H9 (cell line): ENCODE results near the gene E2F1. TPM values are rescaled to one million over a fixed set of nuclear protein-coding genes. Genes with fewer than 3 reads are reported as not detected.

Experiments
- DNase-seq: peaks from one replicate; pipeline ENCODE4 v3.0.0-alpha.2; 2017
- H2AFZ ChIP-seq: one replicate; pipeline ENCODE4 v1.6.1; 2013; ENCODE audit warnings: mild to moderate bottlenecking, low read length, control low read depth, moderate library complexity
- H2AK5ac ChIP-seq: 2 replicates; pipeline ENCODE4 v1.6.1; 2013; ENCODE audit warnings: low read length, control low read depth, mixed read lengths; ENCODE audit not compliant: insufficient read length
- H2BK120ac ChIP-seq: one replicate; pipeline ENCODE4 v1.6.1; 2013; ENCODE audit warnings: low read depth, mild to moderate bottlenecking, low read length, control low read depth, inconsistent platforms; ENCODE audit not compliant: poor library complexity, severe bottlenecking
- H2BK12ac ChIP-seq: 2 replicates; pipeline ENCODE4 v1.6.1; 2013; ENCODE audit warnings: low read length, control low read depth, mixed read lengths, low read depth; ENCODE audit not compliant: insufficient read length
- H2BK15ac ChIP-seq: 2 replicates; pipeline ENCODE4 v1.6.1; 2013; ENCODE audit warnings: low read depth, low read length, control low read depth
- H2BK20ac ChIP-seq: one replicate; pipeline ENCODE4 v1.6.1; 2013; ENCODE audit warnings: low read depth, mild to moderate bottlenecking, low read length, control low read depth, inconsistent platforms; ENCODE audit not compliant: poor library complexity, severe bottlenecking
- H2BK5ac ChIP-seq: 2 replicates; pipeline ENCODE4 v1.6.1; 2013; ENCODE audit warnings: low read length, control low read depth, mixed read lengths; ENCODE audit not compliant: insufficient read length
- H3K14ac ChIP-seq: 2 replicates; pipeline ENCODE4 v1.6.1; 2013; ENCODE audit warnings: low read length, control low read depth; ENCODE audit not compliant: insufficient read depth
- H3K18ac ChIP-seq: 2 replicates; pipeline ENCODE4 v1.6.1; 2013; ENCODE audit warnings: low read depth, mild to moderate bottlenecking, mixed read lengths, low read length, control low read depth; ENCODE audit not compliant: insufficient read length
- H3K23ac ChIP-seq: 2 replicates; pipeline ENCODE4 v1.6.1; 2013; ENCODE audit warnings: low read length, control low read depth, mixed read lengths, low read depth; ENCODE audit not compliant: insufficient read length
- H3K23me2 ChIP-seq: 2 replicates; pipeline ENCODE4 v1.6.1; 2013; ENCODE audit warnings: low read depth, mild to moderate bottlenecking, mixed read lengths, low read length, control low read depth; ENCODE audit not compliant: insufficient read length, poor library complexity, severe bottlenecking
- H3K27ac ChIP-seq: 2 replicates; pipeline ENCODE4 v1.5.1; 2013; ENCODE audit warnings: low read length, control low read depth, mixed read lengths, low read depth; ENCODE audit not compliant: insufficient read length
- H3K27me3 ChIP-seq: 2 replicates; pipeline ENCODE4 v1.6.1; 2013; ENCODE audit warnings: low read length, control low read depth, inconsistent platforms; ENCODE audit not compliant: insufficient read depth
- H3K4ac ChIP-seq: 2 replicates; pipeline ENCODE4 v1.6.1; 2013; ENCODE audit warnings: low read depth, mild to moderate bottlenecking, control low read depth, inconsistent platforms, low read length, moderate library complexity
- H3K4me1 ChIP-seq: 2 replicates; pipeline ENCODE4 v1.6.1; 2013; ENCODE audit warnings: low read length, control low read depth, inconsistent platforms; ENCODE audit not compliant: insufficient read depth
- H3K4me2 ChIP-seq: 2 replicates; pipeline ENCODE4 v1.6.1; 2013; ENCODE audit warnings: low read length, control low read depth, mixed read lengths; ENCODE audit not compliant: insufficient read length, insufficient read depth
- H3K56ac ChIP-seq: 2 replicates; pipeline ENCODE4 v1.6.1; 2013; ENCODE audit warnings: low read depth, mild to moderate bottlenecking, mixed read lengths, low read length, control low read depth; ENCODE audit not compliant: insufficient read length
- H3K79me1 ChIP-seq: 2 replicates; pipeline ENCODE4 v1.6.1; 2013; ENCODE audit warnings: low read depth, mild to moderate bottlenecking, moderate library complexity, low read length, control low read depth, inconsistent platforms; ENCODE audit not compliant: insufficient read depth, poor library complexity, severe bottlenecking
- H3K79me2 ChIP-seq: 2 replicates; pipeline ENCODE4 v1.6.1; 2013; ENCODE audit warnings: low read length, control low read depth, inconsistent platforms; ENCODE audit not compliant: insufficient read depth
- H3K9ac ChIP-seq: 2 replicates; pipeline ENCODE4 v1.6.1; 2013; ENCODE audit warnings: low read length, control low read depth, mixed read lengths; ENCODE audit not compliant: insufficient read length; ENCODE audit errors: extremely low read depth
- H3K9me3 ChIP-seq: one replicate; pipeline ENCODE4 v1.6.1; 2013; ENCODE audit warnings: low read depth, low read length, inconsistent platforms; ENCODE audit not compliant: control insufficient read depth
- H3T11ph ChIP-seq: one replicate; pipeline ENCODE4 v1.6.1; 2013; ENCODE audit warnings: mild to moderate bottlenecking, low read length, control low read depth, inconsistent platforms
- H4K20me1 ChIP-seq: one replicate; pipeline ENCODE4 v1.6.1; 2013; ENCODE audit not compliant: control insufficient read depth, insufficient read length, insufficient read depth
- H4K5ac ChIP-seq: 2 replicates; pipeline ENCODE4 v1.6.1; 2013; ENCODE audit warnings: low read depth, mild to moderate bottlenecking, mixed read lengths, low read length, control low read depth; ENCODE audit not compliant: insufficient read length
- H4K8ac ChIP-seq: replicated peaks from 2 replicates; pipeline ENCODE4 v1.6.1; 2013; ENCODE audit warnings: low read length, control low read depth, mixed read lengths, low read depth; ENCODE audit not compliant: insufficient read length
- H4K91ac ChIP-seq: 2 replicates; pipeline ENCODE4 v1.6.1; 2013; ENCODE audit warnings: low read depth, mild to moderate bottlenecking, moderate library complexity, mixed read lengths, low read length, control low read depth; ENCODE audit not compliant: insufficient read length
- H3K27ac Mint-ChIP-seq, 3 experiments: 2 replicates in 2 of 3; 3 replicates in 1 of 3; pipeline ENCODE4 v1.8.0; 2020 to 2021; ENCODE audit warnings: mixed read lengths in 3 of 3, mild to moderate bottlenecking in 1 of 3, moderate library complexity in 1 of 3
- H3K27me3 Mint-ChIP-seq: 2 replicates; pipeline ENCODE4 v1.8.0; 2021; ENCODE audit warnings: low read depth, mild to moderate bottlenecking, moderate library complexity, mixed read lengths
- H3K36me3 Mint-ChIP-seq, 3 experiments: 2 replicates in 2 of 3; 3 replicates in 1 of 3; pipeline ENCODE4 v1.8.0; 2020 to 2021; ENCODE audit warnings: low read depth in 3 of 3, mixed read lengths in 3 of 3; ENCODE audit not compliant: insufficient read depth in 1 of 3
- H3K4me1 Mint-ChIP-seq, 2 experiments: 2 replicates each; pipeline ENCODE4 v1.8.0; 2020; ENCODE audit warnings: mixed read lengths in 2 of 2
- H3K4me3 Mint-ChIP-seq, 2 experiments: 2 replicates in 1 of 2; 3 replicates in 1 of 2; pipeline ENCODE4 v1.8.0; 2020 to 2021; ENCODE audit warnings: mild to moderate bottlenecking in 2 of 2, mixed read lengths in 2 of 2, moderate library complexity in 1 of 2
- H3K9me3 Mint-ChIP-seq, 2 experiments: 2 replicates in 1 of 2; 3 replicates in 1 of 2; pipeline ENCODE4 v1.8.0; 2020; ENCODE audit warnings: mild to moderate bottlenecking in 2 of 2, mixed read lengths in 2 of 2, moderate library complexity in 1 of 2
- CTCF ChIP-seq: fragments of 200-600 bp; sonication (generic); conservative IDR thresholded peaks from 3 replicates; pipeline ENCODE4 v1.8.0; 2021; ENCODE audit warnings: antibody characterized with exemption, mild to moderate bottlenecking
- WGBS: extraction: QIAGEN DNeasy Blood & Tissue Kit; methylation state at CpG from one replicate; pipeline ENCODE4 v1.1.7; 2013; ENCODE audit warnings: missing lambda C conversion rate, low lambda C conversion rate, mixed read lengths; ENCODE audit not compliant: insufficient read length; ENCODE audit errors: extremely low coverage; 5-methylcytosine and 5-hydroxymethylcytosine counted together
- total RNA-seq: library from RNA; stranded (reverse); gene quantifications from 2 replicates; pipeline ENCODE4 v1.2.1, GENCODE V29; 2021

The E2F1 gene
- total RNA-seq, 1 experiment from 2014 or later: 58.7 TPM

GRCh38 chr20:33721391-33722140 is 35.4 kb upstream of the E2F1 start:
- Histone ChIP-seq H3K4me2 (no peak overlapping the region), H3T11ph (no peak overlapping the region), H3K79me1 (no peaks in the 10 kb centered on the region), H4K8ac (no peak overlapping the region), H4K91ac (no peak overlapping the region), H2AFZ (no peak overlapping the region), H3K79me2 (no peaks in the 10 kb centered on the region), H4K20me1 (no peaks in the 10 kb centered on the region), H3K27ac (no peak overlapping the region), H2BK5ac (no peak overlapping the region), H3K56ac (no peak overlapping the region), H3K4ac (no peak overlapping the region), H2BK15ac (no peak overlapping the region), H3K9ac (no peak overlapping the region), H2AK5ac (no peak overlapping the region), H3K27me3 (no peaks in the 10 kb centered on the region), H3K14ac (no peak overlapping the region), H2BK12ac (no peak overlapping the region), H3K4me1 (no peaks in the 10 kb centered on the region), H2BK120ac (no peak overlapping the region), H3K23ac (no peak overlapping the region), H2BK20ac (no peak overlapping the region), H3K23me2 (peaks cover 7% of the 10 kb centered on the region), H3K18ac (no peak overlapping the region), H4K5ac (no peak overlapping the region), H3K9me3 (no peaks in the 10 kb centered on the region)
- H3K4me1 Mint-ChIP-seq: peaks cover 3% of the 10 kb centered on the region in 2 experiments; a peak in 1 of 4 replicates
- TF ChIP-seq CTCF: no peak
- H3K27ac Mint-ChIP-seq: no peak overlapping the region
- H3K27me3 Mint-ChIP-seq: peaks cover 9% of the 10 kb centered on the region
- DNase-seq: no peak
- H3K9me3 Mint-ChIP-seq: no peaks in the 10 kb centered on the region; a peak in 1 of 5 replicates
- no CpG with 5 or more reads among the region's 11 CpGs for whole genome bisulfite sequencing
- H3K36me3 Mint-ChIP-seq: peaks cover 0 to 2% (median 0%) of the 10 kb centered on the region in 3 experiments; a peak in 1 of 7 replicates
- no peak overlapping the region for H3K4me3 Mint-ChIP-seq
